Gastrocnemius medialis (tissue), 4 donors: Measurements from ENCODE around the gene F2RL2.

ENCODE experiments used
- POLR2A ChIP-seq, 2 donors: fragments of 450-650 bp; IDR thresholded peaks; one replicate each; pipeline ENCODE4 v1.6.1; 2017; ENCODE audit warnings: antibody characterized with exemption in 2 of 2, mild to moderate bottlenecking in 2 of 2, moderate library complexity in 2 of 2
- TF ChIP-seq, protein P1 (sequence below), 5 experiments: fragments of 450-650 bp in 3 of 5; fragments of 200-600 bp in 2 of 5; sonication (generic) in 2 of 5; IDR thresholded peaks in 4 of 5; conservative IDR thresholded peaks in 1 of 5; 1 replicate in 4 of 5; 2 replicates in 1 of 5; pipeline ENCODE4 v1.5.1; 2016 to 2019; ENCODE audit warnings: antibody characterized with exemption in 5 of 5, mild to moderate bottlenecking in 3 of 5, moderate library complexity in 3 of 5

DNA sequence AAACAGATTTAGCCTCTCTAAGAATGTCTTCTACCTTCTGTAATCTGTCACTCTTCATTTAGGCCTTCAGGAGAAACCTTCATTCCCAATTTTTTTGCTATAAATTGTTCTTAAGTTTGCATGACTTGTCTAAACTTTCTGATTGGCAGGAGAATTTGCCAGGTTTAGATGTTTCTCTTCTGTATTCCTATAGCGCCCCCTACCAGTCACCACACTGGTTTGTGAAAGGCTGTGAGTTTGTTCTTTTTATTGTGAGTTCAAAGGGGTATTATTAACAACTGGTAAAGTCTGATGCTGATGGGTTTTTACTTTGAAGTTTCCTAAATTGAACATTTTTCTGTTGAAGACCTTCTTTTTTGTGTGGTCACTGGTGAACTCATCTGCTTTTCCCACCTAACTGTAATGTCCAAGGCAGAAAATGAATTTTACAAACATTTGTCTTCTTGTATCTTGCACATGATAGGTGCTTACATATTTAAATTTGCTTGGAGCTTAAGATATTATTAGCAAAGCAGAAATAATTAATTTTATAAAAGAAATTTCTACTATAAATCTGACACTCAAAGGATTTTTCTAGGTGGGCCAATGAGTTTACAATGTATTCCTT is 18.4 kb upstream of the F2RL2 start:
- no peak for TF ChIP-seq POLR2A (IDR thresholded peaks at IDR 0.05)
- TF ChIP-seq, protein P1, sequence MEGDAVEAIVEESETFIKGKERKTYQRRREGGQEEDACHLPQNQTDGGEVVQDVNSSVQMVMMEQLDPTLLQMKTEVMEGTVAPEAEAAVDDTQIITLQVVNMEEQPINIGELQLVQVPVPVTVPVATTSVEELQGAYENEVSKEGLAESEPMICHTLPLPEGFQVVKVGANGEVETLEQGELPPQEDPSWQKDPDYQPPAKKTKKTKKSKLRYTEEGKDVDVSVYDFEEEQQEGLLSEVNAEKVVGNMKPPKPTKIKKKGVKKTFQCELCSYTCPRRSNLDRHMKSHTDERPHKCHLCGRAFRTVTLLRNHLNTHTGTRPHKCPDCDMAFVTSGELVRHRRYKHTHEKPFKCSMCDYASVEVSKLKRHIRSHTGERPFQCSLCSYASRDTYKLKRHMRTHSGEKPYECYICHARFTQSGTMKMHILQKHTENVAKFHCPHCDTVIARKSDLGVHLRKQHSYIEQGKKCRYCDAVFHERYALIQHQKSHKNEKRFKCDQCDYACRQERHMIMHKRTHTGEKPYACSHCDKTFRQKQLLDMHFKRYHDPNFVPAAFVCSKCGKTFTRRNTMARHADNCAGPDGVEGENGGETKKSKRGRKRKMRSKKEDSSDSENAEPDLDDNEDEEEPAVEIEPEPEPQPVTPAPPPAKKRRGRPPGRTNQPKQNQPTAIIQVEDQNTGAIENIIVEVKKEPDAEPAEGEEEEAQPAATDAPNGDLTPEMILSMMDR (IDR thresholded peaks at IDR 0.05 in 4 of 5, conservative IDR thresholded peaks at IDR 0.05 in 1 of 5): peak in 1 of 5 experiments; percentile 19
